NCI-H526 (cell line): ENCODE results near the gene POLR2M.
A peak's percentile ranks its signal among the peaks of the same experiment; 100 is the strongest.

Experiments
- DNase-seq, 2 experiments: peaks; one replicate each; lab custom pipeline; 2025; lab: John Stamatoyannopoulos, UW

POLR2M gene

GRCh38 chr15:57738734-57739237, 32.3 kb downstream of the POLR2M start:
- peak in 1 of 2 experiments; percentile 23 for DNase-seq

- no peak for DNase-seq
These were observed 33.5 kb downstream of the POLR2M start for GRCh38 chr15:57740048-57740447.

DNA sequence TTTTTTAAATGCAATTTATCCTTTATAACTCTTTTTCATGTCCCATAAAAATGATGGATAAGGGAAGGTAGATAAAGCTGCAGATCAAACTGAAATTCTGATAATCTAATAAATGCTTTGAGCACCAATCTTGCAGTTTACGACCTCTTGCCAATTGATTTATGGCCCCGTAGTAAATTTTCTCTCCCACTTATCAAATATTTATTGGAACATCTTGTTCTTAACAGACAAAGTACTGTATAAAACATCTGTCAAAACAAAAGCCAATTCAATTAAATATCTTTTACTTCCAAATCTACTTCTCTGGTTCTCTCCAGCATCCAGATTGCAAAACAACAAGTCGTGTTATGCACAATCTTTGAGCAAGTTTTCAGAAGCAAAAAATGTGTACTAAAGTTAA, 34.6 kb downstream of the POLR2M start:
- no peak for DNase-seq

- DNase-seq: peak in 1 of 2 experiments; percentile 24
These were observed 36.9 kb downstream of the POLR2M start for GRCh38 chr15:57743424-57743823.

GRCh38 chr15:57746786-57747185, 40.3 kb downstream of the POLR2M start:
- no peak for DNase-seq

DNA sequence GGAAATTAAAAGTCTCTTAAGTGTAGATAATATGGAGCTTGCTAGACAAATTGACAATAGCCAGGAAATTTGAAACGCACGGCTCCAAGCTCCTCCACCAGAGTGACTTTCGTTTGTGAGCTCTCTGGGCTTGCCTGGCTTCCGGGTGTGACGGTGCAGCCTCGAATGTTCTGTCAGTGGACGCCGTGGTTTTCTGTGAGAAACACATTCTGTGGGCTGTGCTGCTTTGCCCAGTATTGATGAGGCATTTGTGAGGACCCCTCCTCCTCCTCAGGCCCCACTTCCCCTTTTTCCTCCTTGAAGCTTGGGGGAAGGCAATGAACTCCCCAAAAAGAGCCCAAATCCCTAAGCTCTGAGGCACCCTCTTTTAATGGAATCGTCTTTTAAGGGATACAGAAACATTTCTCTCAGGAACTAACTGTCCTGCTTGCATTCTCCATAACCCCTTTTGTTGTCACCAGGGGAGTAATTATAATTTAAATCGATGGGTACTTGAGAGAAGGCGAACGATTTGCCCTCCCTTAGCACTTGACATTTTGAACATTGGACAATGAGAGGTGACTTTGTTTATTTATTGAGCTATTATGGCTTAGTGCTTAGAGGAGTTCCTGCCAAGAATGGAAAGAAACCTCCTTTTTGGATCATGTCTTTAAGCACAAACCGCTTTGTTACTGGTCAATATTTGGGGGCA, 40.8 kb downstream of the POLR2M start:
- no peak for DNase-seq

DNA sequence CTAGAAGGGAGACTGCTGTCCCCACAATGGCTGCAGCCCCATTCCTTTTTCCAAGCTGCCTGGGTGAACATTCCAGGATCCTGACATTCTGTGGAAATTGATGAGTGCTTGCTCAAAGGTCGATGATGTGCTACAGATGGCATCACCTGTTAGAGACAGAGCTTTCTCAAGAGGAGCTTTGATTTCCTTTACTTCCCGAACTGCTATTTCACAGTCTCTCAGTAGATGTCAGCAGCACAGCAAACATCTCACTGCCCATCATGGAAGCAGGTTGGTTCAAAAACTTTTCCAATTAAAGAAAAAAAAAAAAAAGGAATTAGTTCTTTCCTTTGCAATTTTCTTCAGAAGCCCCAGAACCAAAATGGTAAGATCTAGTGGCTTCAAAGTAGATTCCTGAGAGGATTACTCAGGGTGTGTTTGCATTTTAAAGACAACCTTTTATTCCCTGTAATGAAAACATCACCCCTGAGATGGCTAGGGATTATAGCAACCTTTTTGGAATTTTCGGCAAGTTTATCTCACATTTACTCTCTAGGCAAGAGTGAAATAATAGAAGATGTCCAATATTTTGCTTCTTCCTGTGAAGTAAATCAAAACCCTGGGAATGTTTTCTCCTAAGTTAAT, 44.8 kb downstream of the POLR2M start:
- DNase-seq: peak in 1 of 2 experiments; percentile 32

DNA sequence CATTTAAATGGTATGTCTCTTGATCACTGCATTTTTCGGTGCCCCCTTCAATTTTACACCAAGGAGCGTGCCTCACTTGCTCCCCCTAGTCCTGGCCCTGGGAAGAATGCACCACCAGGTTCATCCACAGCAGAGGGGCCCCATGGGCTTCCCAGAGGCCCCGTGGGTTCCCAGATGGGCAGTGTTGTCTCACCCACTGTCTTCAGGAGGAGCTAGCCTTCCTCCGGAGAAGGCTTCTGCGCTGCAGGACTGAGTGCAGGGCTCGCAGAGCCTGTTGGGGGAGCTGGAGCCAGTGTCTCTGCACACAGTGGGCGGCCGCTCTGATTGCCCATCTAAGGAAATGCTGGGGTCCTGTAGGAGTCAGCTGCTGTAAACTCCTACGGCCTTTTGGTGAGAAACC, 45.9 kb downstream of the POLR2M start:
- DNase-seq: no peak

- DNase-seq: no peak
These were observed 46.3 kb downstream of the POLR2M start for GRCh38 chr15:57752840-57753239.

- DNase-seq: no peak
These were observed 50.0 kb downstream of the POLR2M start for GRCh38 chr15:57756466-57756865.

GRCh38 chr15:57758560-57758959, 52.0 kb downstream of the POLR2M start:
- peak; percentile 31 to 65 for DNase-seq

DNA sequence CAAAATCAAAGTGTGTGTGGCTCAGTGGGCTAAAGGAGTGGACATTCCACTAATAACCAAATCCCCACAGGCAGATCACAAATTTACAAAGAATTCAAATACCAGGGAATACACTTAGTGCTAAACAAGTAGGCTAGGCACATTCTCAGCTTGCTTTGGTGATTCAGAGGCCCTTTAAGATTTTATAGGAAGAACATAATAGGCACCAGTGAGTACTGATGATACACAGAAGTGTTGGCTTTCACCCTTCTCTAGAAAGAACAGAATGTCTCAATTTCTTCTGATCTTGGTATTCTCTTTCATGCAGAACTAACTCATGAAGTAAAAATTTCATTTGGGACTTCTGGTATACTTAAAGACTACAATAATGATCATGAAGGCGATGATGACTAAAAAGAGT, 55.0 kb downstream of the POLR2M start:
- no peak for DNase-seq

- no peak for DNase-seq
These were observed 55.8 kb downstream of the POLR2M start for GRCh38 chr15:57762302-57762701.

GRCh38 chr15:57763176-57763964, 56.9 kb downstream of the POLR2M start:
- DNase-seq: no peak
